Measurements from ENCODE around the gene GABBR2.

The GABBR2 gene

DNA sequence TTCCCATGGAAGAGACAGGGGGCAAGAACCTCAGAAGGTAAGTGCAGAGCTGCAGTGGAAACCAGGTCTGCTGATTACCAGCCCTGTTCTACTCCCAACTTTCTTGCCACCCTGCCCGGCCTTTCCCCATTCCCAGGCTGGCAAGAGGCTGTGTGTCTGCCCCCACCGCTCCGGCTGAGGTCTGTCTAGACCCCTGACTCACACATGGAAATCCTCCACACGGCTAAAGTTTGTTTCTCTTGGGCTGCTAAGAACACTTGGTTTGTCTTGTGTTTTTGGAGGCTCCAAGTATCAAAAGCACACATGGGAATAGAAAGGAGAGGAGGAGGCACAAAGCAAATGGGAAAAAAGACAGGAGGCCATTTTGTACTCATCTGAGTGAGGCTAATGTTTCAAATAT lies 168.3 kb downstream of the GABBR2 start:
- no peak for DNase-seq (ENCODE audit: low read depth)

DNA sequence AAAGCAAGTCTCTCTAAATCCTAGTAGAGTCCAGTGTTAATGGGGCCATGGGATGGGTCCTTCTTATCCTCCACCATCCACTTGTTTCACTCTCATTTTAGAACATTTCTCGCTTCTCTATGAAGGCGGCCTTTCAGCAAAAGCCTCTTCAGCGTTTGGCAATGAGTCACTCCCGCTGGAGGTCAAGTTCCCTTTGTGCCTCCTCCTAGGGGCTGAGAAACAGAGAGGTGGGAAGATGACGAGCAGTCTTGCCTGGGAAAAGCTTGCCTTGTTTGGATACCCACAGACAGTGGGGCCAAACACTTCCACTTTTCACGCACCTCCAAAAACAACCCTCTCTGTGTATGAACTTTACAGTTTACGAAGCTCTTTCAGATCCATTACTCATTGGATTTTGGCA lies 168.8 kb downstream of the GABBR2 start:
- no peak for DNase-seq (ENCODE audit: low read depth)

DNA sequence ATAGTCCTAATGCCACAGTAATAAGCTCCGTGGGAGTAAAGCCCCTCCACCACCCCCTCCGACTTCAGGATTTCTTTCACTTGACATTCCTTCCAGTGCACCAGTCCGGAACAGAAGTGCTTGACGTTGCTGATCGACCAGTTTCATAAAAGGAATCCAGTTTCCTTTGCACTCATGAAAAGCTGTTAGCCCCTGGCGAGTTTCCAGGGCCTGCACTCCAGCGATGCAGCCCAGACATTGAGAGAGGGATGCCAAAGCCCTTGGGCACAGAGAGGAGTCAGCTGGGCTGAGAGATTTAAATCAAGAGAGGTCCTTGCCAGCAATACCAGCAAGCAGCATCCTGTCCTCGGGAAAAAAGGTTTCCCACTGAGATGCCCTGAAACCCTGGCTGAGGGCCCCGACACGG lies 170.1 kb downstream of the GABBR2 start:
- DNase-seq (ENCODE audit: low read depth): no peak

DNA sequence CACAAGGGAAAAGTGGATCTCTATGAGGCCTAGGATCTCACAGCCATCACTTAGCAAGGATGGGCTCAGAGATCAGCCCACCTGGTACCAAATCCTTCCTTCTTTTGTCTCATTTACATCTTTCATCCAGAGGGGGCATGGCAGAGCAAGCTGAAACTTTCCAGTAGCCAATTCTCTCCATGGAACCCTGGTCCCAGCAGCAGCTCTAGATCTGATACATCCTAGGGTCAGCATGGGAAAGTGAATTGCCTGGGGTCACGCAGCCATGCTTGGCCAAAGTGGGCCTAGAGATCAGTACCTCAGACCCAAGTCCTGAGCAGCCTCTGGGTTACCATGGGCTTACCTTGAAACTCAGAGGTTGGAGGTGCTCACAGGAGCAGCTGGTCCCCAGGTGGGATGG lies 170.5 kb downstream of the GABBR2 start:
- no peak for DNase-seq (ENCODE audit: low read depth)

DNA sequence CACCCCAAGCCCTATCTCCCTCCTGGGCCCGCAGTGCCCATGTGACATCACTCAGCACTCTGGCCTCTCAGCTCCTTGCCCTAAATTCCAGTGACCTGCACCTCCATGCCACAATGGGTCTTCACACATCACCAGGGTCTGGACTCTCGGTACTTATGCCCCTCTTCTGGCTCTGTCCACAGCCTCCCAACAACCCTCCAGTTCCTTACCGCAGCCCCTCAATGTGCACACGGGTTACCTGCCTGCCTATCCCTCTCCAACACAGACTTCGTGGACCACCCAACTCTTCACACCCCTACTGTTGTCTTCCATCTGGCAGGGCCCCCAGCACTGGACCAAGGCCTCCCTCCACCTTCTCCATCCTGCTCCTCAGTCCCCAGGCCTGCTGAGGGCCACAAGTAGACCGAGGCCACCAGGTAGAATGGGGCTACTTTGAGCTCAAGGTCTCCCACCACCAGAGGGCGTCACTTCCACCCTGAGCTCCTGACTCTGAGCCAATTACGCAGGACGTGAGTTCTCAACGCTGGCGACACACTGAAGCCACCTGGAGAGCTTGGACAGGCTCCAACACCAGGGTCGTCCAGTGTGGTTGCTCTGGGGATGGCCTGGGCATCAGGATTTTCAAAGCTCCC lies 172.1 kb downstream of the GABBR2 start:
- DNase-seq (ENCODE audit: low read depth): no peak

DNA sequence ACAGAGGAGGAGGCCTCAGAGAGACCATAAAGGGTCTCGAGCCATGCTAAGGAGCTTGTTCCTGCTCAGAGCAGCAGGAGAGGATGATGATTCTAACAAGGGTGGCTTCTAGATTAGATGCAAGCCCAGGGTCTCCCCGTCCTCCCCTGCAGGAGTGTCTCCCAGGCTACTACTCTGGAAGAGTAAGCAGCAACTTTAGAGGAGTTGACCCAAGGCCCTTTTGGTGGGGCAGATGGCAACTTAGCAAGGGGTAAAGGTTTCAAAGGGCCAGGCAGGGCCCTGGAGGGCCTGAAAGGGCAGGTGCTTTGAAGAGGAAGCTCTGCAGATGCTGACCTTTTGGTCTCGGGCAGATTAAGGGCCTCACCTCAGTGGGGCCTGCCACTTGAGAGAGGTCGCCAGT lies 174.9 kb downstream of the GABBR2 start:
- no peak for DNase-seq (ENCODE audit: low read depth)

DNA sequence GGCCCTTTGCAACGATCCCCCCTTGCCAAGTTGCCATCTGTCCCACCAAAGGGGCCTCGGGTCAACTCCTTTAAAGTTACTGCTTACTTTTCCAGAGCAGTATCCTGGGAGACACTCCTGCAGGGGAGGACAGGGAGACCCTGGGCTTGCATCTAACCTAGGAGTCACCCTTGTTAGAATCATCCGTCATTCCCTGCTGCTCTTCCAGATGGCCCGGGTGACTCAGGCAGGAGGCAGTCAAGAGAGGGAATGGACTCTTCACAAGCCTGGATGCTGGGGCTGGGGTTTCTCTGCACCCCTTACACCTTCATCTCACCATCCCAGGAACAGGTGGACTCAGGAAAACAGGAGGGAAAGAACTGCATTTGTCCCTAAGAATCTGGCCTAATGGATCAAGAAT lies 175.6 kb downstream of the GABBR2 start:
- no peak for DNase-seq (ENCODE audit: low read depth)

DNA sequence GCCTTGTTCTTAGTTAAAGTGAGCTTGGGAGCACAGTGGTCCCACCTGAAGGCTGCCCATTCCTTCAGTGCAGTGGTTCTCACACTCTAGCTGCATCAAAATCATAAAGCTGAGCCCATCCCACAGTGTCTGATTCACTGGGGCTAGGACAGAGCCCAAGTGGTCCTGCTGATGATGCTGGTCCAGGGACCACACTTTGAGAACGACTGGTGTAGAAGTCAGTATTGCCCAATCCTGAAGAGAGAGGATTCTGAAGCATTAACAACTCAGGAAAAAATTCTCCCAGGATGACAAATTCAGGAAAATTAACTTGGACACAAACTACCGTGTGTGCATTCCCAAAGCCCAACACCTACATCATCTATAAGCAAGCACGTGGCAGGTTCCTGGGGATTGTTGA lies 176.2 kb downstream of the GABBR2 start:
- no peak for DNase-seq (ENCODE audit: low read depth)

DNA sequence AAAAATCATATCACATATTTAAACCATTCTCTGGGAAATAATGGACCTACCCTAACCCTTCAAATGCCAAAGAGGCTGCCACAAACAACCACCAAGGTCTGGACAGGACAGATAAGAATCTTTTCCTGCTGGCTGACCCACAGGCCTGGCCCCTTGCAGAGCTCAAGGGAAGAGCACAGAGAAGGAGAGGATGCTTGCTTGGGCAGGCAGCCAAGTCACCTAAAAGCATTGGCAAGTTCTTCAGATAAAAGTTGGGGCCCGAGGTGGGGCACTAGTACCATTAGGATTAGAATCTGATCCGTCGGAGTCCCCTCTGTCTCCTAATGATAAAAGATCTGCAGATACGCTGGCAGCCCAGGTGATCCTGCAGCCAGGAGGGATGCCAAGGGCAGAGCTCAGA lies 176.6 kb downstream of the GABBR2 start:
- no peak for DNase-seq (ENCODE audit: low read depth)

DNA sequence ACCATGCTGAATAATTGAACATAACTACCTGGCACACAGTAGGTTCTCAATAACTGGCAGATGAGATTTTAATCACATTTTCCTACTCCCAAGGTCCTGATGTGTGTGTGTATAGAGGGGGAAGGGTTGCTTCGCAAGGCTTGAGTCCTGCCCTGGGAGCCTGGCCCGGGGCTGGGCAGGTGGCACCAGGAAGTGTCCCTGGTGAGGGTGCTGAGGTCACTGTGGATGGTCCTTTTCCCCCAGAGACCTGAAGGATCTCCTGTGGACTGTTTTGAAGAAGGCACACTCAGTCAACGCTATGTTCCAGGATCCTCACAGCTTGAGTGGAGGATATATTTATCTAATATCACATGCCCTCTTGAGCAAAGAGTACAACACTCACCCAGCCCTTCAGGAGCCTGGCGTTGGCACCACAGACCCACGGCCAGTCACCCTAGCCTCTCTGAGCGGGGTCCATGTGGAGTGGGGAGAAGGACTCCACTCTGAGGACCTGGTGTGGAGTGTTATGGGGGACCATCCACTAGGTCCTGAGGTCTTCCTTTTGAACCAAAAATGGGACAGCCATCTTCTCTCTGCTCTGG lies 177.8 kb downstream of the GABBR2 start:
- DNase-seq (ENCODE audit: low read depth): no peak

DNA sequence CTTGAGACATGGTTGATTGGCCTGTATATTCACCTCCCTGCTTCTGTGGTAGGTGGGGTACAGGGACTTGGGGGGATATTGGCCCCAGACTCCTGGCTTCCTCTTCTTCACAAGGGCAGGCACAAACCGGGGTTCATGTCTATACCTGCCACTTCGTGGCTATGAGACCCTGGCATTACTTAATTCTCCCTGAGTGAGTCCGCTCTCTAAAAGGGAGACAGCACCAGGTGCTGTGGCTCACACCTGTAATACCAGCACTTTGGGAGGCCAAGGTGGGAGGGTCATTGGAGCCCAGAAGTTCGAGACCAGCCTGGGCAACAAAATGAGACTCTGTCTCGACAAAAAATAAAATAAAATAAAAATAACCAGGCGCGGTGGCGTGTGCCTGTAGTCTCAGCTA lies 178.5 kb downstream of the GABBR2 start:
- no peak for DNase-seq (ENCODE audit: low read depth)

DNA sequence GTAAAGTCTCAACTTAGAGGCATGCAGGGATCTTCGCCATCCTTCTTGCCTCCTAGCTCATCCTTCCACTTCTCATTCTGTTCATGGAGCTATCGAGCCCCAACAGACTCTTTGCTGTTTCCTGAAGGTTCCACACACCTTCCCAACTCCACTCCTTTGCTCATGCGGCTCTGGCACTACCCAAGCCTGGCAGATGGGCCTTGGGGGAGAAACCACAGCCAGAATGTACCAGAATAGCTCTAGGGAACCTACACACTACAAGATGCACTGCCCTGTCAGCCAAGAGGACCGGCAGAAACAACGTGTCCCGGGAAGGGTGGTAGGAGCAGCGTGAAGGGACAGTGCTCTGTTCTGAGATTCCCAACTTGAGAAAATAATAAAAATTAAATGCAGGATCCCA lies 178.9 kb downstream of the GABBR2 start:
- no peak for DNase-seq (ENCODE audit: low read depth)

DNA sequence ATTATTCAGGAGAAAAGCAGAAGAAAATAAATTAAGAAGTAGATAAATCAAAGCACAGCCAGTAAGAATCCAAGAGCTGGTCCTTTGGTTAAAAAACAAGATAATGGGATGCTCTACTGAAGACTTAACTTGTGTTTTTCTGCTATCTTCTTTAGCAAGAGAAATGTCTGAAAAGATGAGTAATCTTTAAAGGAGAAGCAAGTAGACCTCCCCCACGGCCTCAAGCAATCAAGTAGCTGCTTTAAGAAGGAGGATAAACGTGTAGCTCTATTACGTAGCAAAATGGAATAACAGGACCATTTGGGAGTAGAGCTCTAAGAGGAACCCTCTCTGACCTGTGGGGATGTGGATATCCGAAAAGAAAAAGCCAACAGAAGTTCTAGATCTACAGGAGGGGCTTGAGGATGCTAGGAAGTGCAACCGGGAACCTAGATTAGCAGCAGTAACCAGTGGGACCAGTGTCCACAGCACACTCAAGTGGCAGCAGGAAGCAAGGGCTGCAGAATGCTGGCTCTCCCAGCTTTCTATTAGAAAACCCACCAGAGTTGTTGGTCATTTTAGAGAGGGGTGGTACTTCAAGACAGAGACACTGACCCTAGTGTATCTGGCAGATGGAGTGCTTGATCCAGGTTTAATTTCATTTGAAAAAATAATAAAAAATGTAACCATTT lies 185.4 kb downstream of the GABBR2 start:
- no peak for DNase-seq (ENCODE audit: low read depth)

DNA sequence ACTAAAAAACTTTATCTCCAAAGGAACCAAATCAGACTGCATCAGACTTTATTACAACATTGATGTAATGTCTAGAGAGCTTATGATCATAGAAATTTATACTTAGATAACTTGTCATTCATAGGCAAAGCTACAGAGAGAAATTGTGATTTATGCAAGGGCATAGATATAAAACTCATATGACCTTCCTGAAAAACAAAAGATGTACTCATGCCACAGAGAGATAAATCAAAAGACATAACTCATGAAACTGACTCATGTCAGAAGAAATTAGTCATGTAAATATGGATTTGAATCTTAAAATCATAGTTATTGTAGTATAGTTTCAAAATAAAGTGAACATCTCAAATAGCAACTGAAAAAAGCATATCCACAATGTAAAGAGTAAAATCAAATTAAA lies 186.2 kb downstream of the GABBR2 start:
- no peak for DNase-seq (ENCODE audit: low read depth)

DNA sequence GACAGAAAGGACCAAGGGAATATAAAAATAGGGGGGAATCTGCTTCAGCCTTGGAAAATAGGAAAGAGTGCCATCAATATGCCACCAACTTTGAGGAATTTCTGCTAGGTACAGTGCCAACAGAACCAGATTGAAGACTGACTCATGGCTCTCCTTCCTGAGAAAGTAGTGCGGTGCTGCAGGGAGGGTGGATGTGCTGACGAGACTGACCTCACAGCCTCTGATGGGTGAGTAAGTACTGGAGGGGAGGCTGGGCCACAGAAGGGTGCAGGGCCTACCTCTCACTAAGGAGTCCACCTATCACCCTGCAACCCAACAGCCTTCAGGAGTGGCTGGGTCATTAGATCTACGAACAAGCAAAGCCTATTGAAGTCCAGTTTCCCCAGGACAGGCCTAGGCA lies 187.6 kb downstream of the GABBR2 start:
- DNase-seq (ENCODE audit: low read depth): no peak

DNA sequence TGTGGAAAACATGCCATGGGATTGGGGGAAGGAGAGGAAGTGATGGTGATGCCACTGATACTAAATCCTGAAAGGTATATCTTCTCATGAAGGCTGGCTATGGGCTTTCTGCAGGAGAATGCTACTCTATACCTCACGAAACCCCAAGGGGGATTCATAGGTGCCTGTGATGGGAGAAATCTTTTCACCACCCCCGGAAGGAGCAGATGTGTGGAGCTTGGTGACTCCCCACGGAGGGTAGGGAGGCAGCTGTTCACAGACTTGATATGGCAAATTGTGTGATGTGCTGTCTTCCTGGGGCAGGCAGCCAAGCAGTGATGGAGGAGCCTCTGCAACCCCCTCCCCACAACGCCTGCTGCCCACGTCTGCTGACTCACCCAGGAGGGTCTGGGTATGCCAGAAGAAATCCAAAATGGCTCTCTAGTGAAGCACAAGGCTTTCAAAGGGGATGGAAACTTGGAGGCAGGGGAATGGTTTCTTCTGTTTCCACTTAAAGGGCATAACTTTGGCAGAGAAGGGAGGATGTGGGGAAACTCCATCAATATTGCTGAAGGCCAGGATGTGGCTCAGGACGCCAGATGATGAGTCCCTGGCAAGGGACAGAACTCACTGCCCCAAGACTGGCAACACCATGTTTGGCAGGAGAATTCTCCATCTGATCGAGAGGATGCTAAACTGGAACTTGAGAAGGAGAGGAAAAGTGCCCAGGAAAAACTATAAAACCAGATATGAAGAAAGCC lies 188.3 kb downstream of the GABBR2 start:
- DNase-seq (ENCODE audit: low read depth): no peak

DNA sequence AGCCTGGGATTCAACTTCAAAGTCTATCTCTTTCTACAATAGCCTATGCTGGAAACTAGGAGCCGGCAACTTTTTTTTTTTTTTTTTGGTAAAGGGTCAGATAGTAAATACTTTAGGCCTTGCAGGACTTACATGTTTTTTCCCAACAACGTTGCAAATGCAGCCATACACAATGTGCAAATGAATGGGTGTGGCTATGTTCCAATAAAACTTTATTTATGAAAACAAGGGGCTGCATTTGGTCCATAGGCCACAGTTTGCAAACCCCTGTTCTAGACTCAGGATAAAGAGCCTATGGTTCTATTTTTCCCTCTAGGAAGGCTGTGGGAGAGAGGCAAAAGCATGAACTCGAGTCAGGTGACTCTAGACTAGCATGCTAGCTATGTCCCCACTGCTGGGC lies 189.1 kb downstream of the GABBR2 start:
- no peak for DNase-seq (ENCODE audit: low read depth)

DNA sequence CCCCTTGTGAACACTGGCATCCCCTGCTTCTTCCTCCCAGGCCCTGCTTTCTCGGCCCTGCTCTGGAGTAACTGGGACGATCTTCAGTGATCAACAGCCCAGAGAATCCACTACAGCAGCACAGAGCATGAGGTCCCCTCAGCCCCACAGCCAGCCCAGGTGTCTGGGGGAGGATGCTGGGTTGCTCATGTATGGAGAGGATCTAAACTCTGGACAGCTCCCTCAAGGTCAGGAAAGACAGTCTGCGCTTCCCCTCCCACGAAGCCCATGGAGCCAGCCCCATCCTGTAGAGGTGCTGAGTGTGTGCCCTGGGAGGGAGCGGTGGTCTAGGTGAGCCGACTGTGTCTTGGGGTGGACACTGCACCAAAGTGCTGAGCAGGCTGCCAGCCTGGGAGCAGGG lies 190.2 kb downstream of the GABBR2 start:
- no peak for DNase-seq (ENCODE audit: low read depth)

DNA sequence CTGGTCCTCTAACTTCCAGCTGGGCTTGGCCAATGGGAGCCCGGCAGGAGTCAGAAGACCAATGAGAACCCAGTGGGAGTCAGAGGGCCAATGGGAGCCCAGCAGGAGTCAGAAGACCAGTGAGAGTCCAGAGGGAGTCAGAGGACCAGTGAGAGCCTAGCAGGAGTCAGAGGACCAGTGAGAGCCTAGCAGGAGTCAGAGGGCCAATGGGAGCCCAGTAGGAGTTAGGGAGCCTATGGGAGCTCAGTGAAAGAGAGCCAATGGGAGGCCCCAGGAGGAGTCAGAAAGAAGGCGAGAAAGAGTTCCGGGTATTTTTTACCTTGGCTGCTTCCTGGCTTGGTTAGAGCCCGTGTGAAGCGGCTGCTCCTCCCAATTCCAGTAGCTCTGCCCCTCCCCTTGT lies 191.0 kb downstream of the GABBR2 start:
- DNase-seq (ENCODE audit: low read depth): no peak

DNA sequence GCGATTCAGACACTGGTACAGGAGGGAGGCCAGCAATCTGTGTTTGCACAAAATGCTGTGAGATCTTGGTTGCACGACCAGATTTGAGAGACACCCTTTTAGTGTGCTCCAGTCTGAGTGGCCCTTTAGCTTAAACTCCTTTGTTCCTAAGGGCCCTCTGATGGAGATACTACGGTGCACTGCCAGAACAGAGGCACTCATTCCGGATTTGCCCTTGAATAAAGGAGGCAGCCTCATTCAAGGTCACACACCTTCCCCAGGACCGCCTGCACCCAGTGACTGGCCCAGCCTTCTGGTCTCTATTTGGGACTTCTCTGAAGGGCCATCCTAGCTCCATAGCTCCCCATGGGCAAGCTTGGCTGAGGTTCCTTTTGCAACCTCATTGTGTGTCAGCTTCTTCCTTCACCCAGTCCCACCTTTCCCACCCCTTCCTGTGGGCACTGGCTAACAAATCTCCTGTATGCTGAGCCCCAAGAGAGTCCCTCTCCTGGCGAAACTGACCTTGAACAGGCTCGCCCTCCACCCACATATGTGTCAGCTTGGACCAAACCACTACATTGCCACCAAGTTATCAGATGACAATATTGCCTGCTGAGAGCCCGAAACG lies 191.7 kb downstream of the GABBR2 start:
- DNase-seq (ENCODE audit: low read depth): no peak

DNA sequence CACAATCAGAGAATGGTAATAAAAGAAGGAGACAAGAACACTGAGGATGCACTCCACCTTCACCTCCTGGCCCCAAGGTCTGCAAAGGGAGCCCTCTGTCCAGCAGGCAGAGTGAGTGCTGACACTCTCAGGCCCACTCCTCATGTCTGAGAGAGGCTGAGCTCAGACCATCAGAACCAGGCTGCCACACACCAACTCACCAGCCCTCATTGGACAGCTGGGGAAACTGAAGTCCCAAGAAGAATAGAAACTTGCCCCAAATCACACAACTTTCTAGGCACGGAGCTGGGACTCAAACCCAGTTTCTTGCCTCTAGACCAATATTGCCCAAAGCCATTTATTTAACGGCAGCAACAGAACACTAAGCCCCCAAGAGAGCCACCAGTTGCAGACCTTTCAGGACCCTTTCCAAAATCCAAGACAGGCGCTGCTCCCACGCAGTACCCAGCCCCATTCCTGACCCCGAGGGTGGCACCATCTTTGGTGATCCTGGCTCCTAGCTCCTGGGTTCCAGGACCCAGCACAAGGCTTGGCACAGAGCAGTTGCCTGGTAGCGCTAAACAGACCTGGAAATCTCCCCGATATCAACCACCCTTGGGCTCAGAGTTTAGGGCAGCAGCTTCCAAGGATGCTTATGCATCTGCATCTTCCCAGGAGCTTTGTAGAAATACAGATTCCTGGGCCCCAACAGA lies 192.4 kb downstream of the GABBR2 start:
- no peak for DNase-seq (ENCODE audit: low read depth)

DNA sequence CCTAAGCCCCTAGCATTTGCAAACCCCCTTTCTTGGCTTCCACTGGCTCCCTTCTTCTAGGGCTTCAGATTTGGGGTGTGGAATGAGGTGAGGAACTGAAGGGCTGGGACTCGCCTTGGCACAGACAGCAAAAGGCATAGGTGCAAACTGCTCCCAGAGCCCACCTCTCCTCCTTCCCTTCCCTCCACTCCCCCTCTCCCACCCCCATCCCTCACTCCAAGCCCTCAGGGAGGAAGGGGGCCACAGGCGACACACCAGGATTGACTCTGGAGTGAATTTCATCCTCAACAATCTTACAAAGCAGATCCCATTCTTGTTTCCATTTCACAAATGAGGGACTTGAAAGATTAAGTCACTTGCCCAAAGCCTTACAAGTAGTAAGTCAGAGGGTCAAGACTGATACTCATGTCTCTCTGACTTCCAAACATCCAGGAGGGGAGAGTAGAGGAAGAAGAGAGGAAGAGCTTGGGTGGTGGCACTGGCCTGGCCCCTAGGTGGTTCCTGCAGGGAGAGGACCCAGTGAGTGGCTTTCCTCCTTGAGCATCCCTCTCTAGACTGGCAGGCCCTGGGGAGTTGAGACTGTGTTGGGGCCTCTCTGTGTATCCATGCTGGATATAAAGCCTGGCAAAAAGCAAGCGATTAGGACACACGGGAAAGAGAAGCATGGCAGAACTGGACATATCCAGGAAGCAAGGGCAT lies 193.1 kb downstream of the GABBR2 start:
- DNase-seq (ENCODE audit: low read depth): no peak
